OCI-LY1 (cell line): ENCODE measurements around the gene GLYATL3.

Experiments
- CTCF ChIP-seq: fragments of 200-600 bp; sonication (generic), shearing (Covaris generic); IDR thresholded peaks from 2 replicates; pipeline ENCODE4 v1.5.1; 2017; ENCODE audit warnings: mild to moderate bottlenecking, antibody characterized with exemption, low read length, moderate library complexity, mixed read lengths
- EZH2 ChIP-seq: fragments of 200-600 bp; sonication (generic), shearing (Covaris generic); IDR thresholded peaks from 2 replicates; pipeline ENCODE4 v1.8.0; 2017; ENCODE audit warnings: borderline replicate concordance, mixed run types, mild to moderate bottlenecking, antibody characterized with exemption, low read length, moderate library complexity, mixed read lengths

GRCh38 chr6:49552596-49552995 is 52.9 kb downstream of the GLYATL3 start:
- TF ChIP-seq CTCF = no peak
- TF ChIP-seq EZH2 = no peak
